GM19043 (cell line): Measurements from ENCODE around the gene ZNF474.

Source experiments
- ATAC-seq: cut with Tn5 transposase; IDR thresholded peaks from one replicate; pipeline ENCODE4 v1.9.1; 2021; ENCODE audit warnings: low read depth; ENCODE audit not compliant: unreplicated experiment

The ZNF474 gene

DNA sequence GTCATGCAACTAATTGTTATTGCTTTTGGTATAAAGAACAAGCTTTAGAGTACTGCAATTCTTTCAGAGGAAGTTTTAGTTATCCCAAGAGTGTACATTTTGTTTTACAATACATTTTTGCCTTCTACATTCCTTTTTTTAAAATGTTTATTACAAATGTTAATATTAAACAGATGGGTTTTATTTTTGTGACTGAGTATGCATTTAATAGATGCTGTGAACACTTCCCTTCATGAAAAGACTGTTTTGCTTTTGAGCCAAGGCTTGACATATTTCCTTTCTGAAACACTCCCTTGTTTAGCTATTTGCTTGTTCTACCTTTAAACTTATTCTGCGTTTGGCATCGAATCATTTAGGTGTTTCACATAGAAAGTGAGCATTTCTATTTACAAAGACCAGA, 14.8 kb upstream of the ZNF474 start:
- no peak for ATAC-seq

DNA sequence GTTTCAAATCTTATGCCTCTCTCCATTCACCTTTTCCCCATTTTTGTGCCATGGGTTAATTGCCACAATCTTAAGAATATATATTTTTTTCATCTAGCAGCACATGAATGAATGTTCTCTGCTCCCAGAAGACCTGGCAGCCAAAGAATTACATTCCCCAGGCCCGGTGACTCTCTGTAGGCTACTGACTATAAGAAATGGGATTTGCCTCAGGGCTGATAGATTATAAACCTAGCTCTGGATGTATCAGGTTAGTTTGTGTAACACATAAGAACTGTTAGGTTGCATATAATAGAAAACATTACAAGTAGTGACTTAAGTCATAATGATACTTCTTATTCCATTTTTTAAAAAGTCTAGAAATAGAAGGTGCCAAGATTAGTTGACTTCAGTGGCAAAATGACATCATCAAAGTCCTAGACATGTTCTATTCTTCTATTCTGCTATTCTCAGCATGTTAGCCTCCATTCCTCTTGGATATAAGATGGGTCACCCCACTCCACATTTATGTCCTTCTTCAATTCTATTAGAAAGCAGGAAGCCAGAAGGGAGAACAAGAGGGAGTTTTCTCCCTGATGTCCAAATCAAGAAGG, 10.9 kb upstream of the ZNF474 start:
- ATAC-seq: no peak

DNA sequence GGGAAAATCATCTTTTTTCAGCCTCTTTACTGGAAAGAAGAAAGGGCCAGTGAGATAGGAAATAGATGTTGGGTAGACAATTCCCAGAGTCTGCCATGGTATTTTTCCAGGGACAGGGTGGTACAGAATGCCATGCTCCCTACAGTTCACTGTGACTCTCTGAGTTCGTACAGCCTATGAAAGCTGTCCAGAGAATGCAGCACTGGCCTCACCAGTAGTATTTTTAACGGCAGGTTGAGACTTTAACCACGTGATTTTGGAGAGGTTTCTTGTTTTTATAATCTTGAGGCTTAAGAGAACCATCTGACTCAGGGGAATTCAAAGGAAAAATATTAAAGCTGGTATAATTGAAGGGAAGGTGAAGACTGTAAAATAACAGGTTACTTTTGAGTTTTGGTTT, 10.1 kb upstream of the ZNF474 start:
- ATAC-seq: no peak

DNA sequence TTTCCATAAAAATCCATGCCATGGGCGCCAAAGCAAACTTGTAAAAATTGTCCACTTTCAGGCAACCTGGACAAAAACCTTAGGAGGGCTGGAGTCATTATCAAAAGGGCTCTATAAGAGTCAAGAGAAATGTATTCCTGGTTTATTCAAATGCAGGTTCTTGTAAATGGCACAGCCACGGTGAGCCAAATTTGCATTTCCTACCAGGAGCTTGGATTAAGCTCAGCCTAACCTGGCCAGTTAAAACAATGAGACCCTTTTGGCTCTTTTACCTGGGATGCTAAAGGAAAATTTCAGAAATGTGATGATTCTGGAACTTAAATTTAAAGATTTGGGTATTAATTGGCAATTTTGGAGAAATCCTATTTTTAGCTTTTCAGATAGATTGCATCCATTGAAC, 8.9 kb upstream of the ZNF474 start:
- ATAC-seq: no peak

DNA sequence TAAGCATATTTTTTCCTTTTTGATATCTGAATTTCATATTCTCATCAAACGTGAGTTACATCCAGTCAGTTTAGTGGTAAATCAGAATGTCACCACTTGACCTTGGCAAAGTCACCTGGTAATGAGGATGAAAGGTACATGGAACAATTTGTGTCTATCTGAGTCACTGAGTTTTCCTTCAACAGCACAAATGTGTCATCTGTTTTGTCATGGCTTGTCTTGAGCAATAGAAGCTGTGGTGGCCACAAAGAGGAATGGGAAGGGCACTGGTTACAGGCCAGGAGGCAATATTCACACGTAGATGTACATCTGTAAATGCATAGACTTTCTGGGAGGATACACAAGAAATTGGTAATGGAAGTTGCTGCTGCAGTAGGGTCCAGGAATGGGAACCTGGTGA, 8.4 kb upstream of the ZNF474 start:
- ATAC-seq: no peak

DNA sequence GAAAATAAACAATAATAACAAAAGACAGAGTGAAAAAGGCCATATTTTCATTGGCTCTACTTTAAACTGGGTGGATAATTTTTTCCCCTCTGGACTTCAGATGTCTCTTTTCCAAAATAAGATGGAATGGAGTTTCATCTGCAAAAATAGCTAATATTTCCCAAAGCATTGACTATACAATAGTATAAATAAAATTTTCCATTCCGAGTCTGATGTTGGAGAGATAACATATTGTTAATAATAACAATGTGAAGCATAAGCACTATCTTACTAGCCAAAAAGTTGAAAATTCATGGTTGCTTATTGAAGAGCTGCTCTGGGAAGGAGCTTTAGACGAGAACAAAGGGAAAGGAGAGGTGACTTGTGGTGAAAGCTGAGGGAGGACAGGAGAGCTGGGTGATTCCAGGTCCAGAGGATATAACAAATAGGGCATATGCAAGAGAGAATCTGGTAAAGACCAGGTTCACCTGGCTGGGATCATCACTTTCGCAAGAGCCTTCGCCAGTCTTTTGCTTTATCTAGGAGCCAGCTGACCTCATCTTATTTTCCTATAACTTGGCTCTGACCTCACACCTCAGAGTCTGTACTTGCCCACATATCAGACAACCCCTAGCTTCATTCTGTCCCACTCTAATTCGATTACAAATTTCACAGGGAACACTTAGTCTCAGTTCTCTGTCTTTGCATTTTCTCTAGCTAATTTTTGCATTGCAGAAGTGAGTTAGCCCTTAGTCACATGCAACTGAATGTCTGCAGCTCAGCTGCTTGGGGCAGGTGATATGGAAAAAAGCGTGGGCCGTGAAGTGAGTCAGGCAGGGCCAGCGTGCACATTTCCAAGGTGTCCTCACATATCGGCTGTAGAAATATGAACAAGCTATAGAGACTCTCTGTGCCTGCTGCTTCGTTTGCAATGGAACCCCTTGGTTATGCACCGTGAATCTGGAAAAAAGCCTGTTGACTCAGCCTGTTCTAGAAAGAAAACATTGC, 7.6 kb upstream of the ZNF474 start:
- ATAC-seq: no peak

DNA sequence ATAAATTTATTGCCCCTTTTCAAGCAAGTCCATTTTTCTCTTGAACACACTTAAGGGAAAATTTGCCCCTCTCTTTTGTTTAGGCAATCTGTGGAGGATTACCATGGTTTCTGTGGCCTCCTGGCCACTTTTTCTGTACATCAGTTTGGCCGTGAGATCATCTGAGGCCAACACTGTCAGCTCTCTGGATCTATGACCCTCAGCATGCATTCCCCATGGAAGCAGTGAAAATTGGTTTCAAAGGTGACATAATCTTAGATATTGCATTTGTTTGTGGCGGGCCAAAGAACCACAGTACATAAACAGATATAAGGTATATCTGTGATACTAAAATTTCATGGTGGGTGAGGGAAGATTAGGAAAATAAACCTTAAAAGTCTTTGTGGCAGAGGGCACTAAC, 4.6 kb upstream of the ZNF474 start:
- ATAC-seq: no peak

DNA sequence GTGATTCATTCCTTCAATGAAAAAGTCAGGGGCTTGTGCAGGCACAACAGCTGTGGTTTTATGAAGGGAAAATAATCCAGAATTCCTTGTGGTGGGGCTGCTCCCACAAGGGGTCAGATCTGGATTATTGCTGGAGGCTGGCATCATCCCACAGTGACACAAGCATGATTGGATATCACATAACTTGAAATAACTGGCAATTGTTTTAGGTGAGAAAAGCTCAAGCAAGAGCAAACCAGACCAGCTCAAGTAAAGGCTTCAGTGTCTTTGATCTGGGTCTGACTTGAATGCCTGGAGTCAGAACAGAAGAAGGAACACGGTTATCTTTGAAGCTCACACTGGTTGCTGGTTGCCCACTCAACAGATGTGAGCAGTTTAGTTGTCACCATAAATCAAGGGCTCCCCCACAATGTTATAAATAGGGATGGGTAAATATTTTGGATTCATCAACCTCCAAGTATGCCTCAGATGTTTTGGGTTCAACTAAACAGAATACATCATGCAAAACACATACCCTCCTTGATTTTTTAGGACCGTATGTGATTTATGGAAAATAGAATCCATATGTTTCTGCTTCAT, 3.1 kb upstream of the ZNF474 start:
- no peak for ATAC-seq

DNA sequence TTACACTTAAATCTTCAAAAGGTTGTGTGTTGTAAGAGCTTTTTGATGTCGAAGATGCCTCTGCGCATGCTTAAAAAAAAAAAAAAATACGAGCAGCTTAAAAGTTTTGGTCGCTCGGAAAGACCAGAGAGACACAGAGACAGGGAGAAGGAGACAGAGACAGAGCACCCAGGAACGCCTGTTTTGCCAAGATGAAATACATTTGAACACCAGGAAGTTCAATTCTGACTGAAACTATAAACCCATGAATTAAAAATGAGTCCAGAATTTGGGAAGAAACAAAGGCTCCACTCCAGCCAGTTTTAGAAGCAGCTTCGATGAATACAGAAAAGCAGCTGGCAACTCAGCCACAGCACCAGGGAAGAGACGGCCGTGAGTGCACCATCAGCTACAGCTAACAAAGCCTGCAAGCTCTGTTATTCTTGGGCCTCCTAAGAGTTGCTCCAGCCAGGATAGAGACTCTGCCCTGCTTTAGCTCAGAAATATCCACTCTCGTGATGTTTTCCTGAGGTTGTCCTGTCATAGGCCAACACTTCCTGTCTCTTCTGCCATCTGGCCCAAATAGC, 2.5 kb upstream of the ZNF474 start:
- ATAC-seq: no peak

DNA sequence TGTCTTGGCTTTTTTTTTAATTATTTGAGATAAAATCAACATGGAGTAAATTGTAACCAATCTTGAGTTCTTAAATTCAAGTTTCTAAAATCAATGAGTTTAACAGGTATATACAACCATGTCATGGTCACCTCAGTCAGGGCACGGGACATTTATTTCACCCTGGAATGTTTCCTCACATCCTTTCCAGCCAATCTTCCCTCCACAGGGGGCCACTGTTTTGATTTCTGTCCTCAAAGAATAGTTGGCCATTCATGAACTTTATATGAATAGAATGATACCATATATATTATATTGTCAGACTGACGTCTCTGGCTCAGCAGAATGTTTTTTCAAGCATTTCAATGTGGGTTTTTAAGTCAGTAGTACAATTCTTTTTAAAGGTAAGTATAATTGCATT, 806 bp downstream of the ZNF474 start:
- no peak for ATAC-seq

DNA sequence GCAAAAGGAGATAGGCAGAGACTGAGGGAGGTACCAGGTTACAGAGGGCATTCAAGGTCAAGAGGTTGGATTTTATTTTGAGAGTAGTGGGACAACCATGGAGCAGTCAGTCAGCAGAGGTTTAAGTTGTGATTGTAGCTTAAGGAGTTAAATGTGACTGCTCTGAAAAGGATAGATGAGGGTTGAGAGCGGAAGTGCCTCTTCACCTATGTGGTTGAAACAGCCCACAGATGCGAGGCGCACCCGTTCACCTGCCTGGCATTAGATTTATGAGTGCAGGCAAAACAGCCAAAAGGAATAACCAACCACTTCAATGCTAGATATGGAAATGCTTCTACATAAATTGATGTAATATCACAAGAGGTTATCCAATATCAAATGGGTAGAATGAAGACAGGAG, 8.4 kb downstream of the ZNF474 start:
- ATAC-seq: no peak

DNA sequence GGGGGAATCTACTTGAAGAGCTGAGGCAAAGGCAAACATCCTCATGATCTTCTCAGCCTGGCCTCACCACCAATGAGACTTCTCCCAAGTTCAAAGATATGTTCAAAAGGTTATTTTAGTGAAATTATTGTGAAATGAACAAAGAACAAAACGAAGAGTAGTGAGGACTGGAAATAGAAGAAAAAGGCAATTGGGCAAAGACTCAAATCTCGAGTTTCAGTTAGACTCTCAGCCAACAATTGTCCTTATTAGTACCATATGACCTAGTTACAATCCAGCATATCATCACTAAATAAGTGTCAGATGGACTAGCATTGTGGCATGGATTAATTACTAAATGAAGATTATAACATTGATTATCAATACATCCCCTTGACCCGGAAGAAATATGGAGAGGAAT, 9.0 kb downstream of the ZNF474 start:
- ATAC-seq: no peak

DNA sequence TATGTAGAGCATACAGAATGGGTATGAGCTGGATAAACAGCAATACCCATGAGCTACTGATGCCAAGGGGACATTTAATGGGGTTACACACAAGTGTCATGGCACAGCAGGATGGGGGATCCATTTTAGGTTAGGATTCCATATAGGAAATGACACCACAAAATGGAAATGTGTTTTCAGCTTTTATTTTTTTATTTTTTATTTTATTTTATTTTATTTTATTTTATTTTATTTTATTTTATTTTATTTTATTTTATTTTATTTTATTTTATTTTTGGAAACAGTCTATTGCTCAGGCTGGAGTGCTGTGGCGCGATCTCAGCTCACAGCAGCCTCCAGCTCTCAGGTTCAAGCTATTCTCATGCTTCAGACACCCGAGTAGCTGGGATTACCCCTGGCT, 11.6 kb downstream of the ZNF474 start:
- no peak for ATAC-seq

DNA sequence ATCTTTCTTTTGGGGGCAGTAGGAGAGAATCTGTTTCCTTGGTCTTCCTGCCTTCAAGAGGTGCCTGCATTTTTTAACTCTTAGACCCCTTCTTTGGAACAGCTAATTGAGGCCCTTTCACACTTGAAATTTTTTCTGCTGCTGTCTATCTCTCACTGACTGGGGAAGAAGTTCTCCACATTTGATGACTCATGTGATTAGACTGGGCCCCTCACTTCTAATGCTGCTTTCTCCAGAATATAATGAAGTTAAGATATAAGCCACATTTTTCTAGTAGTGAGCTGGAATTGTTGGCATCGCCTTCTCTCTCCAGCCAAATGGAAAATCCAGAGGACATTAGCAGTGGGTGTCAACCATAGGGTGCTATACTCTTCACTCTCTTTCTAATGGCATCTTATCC, 12.4 kb downstream of the ZNF474 start:
- ATAC-seq: no peak

DNA sequence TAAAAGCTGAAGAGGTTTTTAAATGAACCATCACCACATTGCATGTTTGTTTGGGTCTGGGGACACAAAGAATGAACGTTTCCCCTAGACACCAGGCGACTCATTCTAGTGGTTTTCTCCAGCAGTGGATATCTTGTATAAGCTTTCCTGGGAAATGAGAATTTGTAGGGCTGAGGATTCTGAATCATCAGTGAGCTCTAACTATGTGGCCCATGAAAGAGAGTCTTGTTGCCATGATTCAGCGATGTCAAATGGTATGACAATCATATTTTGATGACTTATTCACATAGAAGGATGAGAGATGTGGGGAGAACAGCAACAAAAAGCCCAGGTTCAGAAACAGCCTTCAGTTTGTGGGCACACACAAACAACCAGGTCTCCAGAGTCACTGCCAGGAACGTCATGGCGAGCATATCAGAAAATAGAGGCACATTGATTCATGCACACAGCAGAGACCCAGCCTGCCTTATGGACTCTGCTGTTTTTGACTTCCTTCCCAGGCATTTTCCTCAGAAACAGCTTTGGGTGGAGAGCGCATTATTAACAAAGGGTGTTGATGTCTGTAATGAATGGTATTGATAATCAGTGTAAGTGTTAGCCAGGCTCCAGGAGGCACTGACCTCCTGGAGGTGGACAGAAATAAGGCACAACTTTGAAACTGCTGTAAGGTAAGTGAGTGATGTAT, 13.3 kb downstream of the ZNF474 start:
- ATAC-seq: no peak

DNA sequence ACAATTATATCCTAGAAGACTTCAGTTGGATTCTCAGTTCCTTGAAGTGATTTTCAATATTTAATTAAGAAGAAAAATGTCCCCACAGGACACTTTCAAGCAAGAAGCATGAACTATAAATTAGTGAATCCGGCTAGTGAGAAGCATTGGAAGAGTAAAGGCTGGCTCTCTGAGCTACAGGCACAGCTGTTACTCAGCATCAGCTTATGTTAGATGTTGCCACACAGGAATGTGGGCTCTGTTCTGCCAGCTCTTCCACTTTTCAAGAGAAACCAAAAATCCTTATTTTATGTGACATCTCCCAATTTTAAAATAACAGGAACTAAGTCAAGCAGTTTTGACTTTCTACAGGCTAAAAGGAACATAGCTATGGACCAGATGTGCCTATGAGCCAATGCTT, 14.9 kb downstream of the ZNF474 start:
- ATAC-seq: no peak

DNA sequence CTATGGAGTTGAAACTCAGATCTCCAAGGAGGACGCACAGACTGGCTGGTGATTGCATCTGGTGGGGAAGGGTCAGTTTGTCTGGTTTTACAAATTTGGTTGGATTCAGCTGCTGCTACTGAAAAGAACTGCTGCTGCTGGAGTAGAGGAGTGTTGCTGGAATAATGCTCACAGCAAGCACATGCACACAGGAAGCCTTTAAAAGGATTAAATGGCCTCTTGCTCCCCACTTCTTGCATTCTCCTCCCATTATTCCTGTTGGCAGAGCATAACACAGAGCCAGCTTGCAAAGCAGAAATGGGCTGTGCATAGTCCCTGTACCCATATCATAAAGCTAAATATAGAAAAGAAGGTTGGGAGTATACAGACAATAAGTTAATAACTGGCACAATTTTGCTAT, 16.6 kb downstream of the ZNF474 start:
- no peak for ATAC-seq

DNA sequence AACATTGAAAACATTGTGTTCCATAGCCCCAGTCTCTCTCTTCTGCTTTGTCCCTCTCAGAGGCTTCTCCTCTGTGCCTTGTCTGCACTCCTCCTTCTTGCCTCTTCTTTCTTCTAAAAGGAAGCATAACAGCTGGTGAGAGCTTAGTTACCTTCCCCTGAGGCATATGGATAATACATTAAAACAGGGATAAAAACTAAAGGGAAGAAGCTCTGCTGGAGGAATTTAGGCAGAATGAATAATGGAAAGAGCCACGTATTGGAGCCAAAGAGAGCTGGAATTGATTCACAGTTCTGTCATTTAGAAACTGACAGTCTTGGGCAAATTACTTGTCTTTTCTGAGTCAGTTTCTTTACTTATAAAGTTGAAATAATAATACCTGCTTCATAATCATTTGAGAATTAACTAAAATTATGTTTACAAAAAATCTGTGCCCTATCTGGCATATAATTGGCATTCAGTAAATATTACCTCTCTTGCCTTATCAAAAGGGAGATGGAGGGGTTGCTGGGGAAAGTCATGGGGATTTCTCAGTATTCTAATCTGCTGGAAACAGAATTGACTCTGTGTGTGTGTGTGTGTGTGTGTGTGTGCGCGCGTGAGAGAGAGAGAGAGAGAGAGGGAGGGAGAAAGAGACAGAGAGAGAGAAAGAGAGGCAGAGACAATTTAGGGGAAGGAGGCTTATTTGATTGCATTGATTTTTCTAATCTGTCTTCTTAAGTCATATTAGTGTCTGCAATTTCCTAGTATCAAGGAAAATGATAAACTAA, 20.2 kb downstream of the ZNF474 start:
- no peak for ATAC-seq

DNA sequence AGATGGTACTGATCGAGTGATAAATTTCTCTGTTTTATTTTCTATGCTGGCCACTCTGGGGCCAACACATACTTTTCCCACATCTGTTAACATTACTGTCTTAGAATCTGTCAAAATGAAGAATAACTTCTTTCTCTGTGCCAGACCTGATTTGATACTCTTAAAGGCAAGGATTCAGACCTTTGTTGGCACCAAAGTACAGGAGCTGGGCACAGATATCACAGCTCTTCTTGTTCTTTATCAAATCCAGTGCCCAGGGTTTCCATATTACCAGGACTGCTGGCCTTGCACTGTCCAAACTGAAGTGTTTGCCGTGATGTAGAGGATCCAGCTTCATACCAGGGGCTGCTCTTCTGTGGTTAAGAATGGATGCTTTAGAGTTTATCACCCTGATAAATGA, 20.9 kb downstream of the ZNF474 start:
- ATAC-seq: no peak

DNA sequence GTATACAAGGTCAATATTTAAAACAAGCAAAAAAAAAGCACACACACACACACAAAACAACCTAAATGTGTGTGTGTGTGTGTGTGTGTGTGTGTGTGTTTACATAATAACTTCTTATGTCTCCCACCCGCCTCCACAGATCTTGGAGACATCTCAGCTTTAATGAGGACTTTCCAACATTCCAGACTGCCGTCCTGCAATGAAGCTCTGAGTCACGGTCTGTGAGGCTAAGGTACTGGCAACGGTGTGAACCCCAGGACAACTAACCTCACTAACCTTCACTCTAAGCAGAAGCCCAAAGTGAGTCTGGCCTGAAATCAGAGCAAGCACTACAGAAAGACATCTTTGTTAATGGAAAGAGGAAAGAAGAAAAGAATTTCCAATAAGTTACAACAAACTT, 22.3 kb downstream of the ZNF474 start:
- ATAC-seq: no peak
